OCI-LY1 (cell line): Measurements from ENCODE around the gene RND1.

Experiments used
- H2AFZ ChIP-seq: fragments of 200-600 bp; sonication (generic), shearing (Covaris generic); 2 replicates; pipeline ENCODE4 v1.6.0; 2014; ENCODE audit warnings: antibody characterized with exemption, mild to moderate bottlenecking, low read length
- H3F3A ChIP-seq: fragments of 200-600 bp; sonication (generic), shearing (Covaris generic); 2 replicates; pipeline ENCODE4 v1.6.0; 2014; ENCODE audit warnings: mild to moderate bottlenecking, antibody characterized with exemption, low read length, moderate library complexity; ENCODE audit not compliant: insufficient read depth
- H3K27ac ChIP-seq: fragments of 200-600 bp; sonication (generic); 2 replicates; pipeline ENCODE4 v1.5.1; 2014; ENCODE audit warnings: low read length, mixed run types, mild to moderate bottlenecking, low read depth; ENCODE audit not compliant: poor library complexity, severe bottlenecking
- H3K27me3 ChIP-seq: fragments of 200-600 bp; sonication (generic); 2 replicates; pipeline ENCODE4 v1.6.0; 2014; ENCODE audit warnings: antibody characterized with exemption, mild to moderate bottlenecking, low read length, moderate library complexity; ENCODE audit not compliant: insufficient read depth
- H3K36me3 ChIP-seq: fragments of 200-600 bp; sonication (generic); 2 replicates; pipeline ENCODE4 v1.6.1; 2014; ENCODE audit warnings: mild to moderate bottlenecking, antibody characterized with exemption, low read length, moderate library complexity, mixed read lengths; ENCODE audit not compliant: insufficient read depth
- H3K4me1 ChIP-seq: fragments of 200-600 bp; sonication (generic); 2 replicates; pipeline ENCODE4 v1.5.1; 2014; ENCODE audit warnings: mild to moderate bottlenecking, low read length, moderate library complexity; ENCODE audit not compliant: insufficient read depth, severe bottlenecking
- H3K4me2 ChIP-seq: fragments of 200-600 bp; sonication (generic), shearing (Covaris generic); 2 replicates; pipeline ENCODE4 v1.6.1; 2014; ENCODE audit warnings: low read length
- H3K4me3 ChIP-seq: fragments of 200-600 bp; sonication (generic); 2 replicates; pipeline ENCODE4 v1.5.1; 2014; ENCODE audit warnings: low read length, low read depth, mild to moderate bottlenecking, mixed read lengths; ENCODE audit not compliant: poor library complexity, severe bottlenecking
- H3K79me2 ChIP-seq: fragments of 200-600 bp; shearing (Covaris generic); 2 replicates; pipeline ENCODE4 v1.6.1; 2016; ENCODE audit warnings: mixed run types, low read length, mixed read lengths; ENCODE audit not compliant: insufficient read depth
- H3K9ac ChIP-seq: fragments of 200-600 bp; sonication (generic), shearing (Covaris generic); 2 replicates; pipeline ENCODE4 v1.6.1; 2014; ENCODE audit warnings: mild to moderate bottlenecking, low read length, mixed read lengths
- H3K9me2 ChIP-seq: fragments of 200-600 bp; sonication (generic), shearing (Covaris generic); 2 replicates; pipeline ENCODE4 v1.6.1; 2014; ENCODE audit warnings: low read depth, mild to moderate bottlenecking, low read length, mixed read lengths
- H3K9me3 ChIP-seq: fragments of 200-600 bp; shearing (Covaris generic); 2 replicates; pipeline ENCODE4 v1.6.1; 2014; ENCODE audit warnings: low read length, mixed read lengths
- H4K20me1 ChIP-seq: fragments of 200-600 bp; sonication (generic), shearing (Covaris generic); 2 replicates; pipeline ENCODE4 v1.6.0; 2016; ENCODE audit warnings: mild to moderate bottlenecking, low read length; ENCODE audit not compliant: insufficient read depth
- CTCF ChIP-seq: fragments of 200-600 bp; sonication (generic), shearing (Covaris generic); IDR thresholded peaks from 2 replicates; pipeline ENCODE4 v1.5.1; 2017; ENCODE audit warnings: mild to moderate bottlenecking, antibody characterized with exemption, low read length, moderate library complexity, mixed read lengths
- EZH2 ChIP-seq: fragments of 200-600 bp; sonication (generic), shearing (Covaris generic); IDR thresholded peaks from 2 replicates; pipeline ENCODE4 v1.8.0; 2017; ENCODE audit warnings: borderline replicate concordance, mixed run types, mild to moderate bottlenecking, antibody characterized with exemption, low read length, moderate library complexity, mixed read lengths

The RND1 gene

GRCh38 chr12:48838048-48838447, 27.6 kb downstream of the RND1 start:
- Histone ChIP-seq H3K27me3 (no peaks in the 10 kb centered on the region), H3K27ac (no peak overlapping the region)

GRCh38 chr12:48832321-48833060, 33.2 kb downstream of the RND1 start:
- no peaks in the 10 kb centered on the region for H3K79me2 ChIP-seq
- no peak overlapping the region for H3K27ac ChIP-seq
- H3K4me3 ChIP-seq: no peak overlapping the region
- H3K9ac ChIP-seq: no peak overlapping the region
- H4K20me1 ChIP-seq: no peaks in the 10 kb centered on the region
- H3K4me2 ChIP-seq: no peak overlapping the region
- H2AFZ ChIP-seq: no peak overlapping the region
- no peak for TF ChIP-seq EZH2
- no peak for TF ChIP-seq CTCF
- no peaks in the 10 kb centered on the region for H3K27me3 ChIP-seq
- H3K36me3 ChIP-seq: peaks cover 91% of the 10 kb centered on the region
- no peaks in the 10 kb centered on the region for H3F3A ChIP-seq
- no peaks in the 10 kb centered on the region for H3K9me3 ChIP-seq
- H3K9me2 ChIP-seq: no peaks in the 10 kb centered on the region
- no peaks in the 10 kb centered on the region for H3K4me1 ChIP-seq

More at GRCh38 chr12:48838048-48838447, 27.6 kb downstream of the RND1 start:
- Histone ChIP-seq H3K4me1 (no peaks in the 10 kb centered on the region), H3K9me3 (no peaks in the 10 kb centered on the region), H3K9ac (no peak overlapping the region), H3K4me2 (no peak overlapping the region), H3F3A (no peaks in the 10 kb centered on the region), H3K9me2 (no peaks in the 10 kb centered on the region), H3K4me3 (no peak overlapping the region), H3K36me3 (peaks cover 77% of the 10 kb centered on the region), H3K79me2 (no peaks in the 10 kb centered on the region), H4K20me1 (no peaks in the 10 kb centered on the region), H2AFZ (no peak overlapping the region)
- TF ChIP-seq EZH2: no peak
- no peak for TF ChIP-seq CTCF

GRCh38 chr12:48831257-48831656, 34.4 kb downstream of the RND1 start:
- Histone ChIP-seq H3K36me3 (peaks cover 82% of the 10 kb centered on the region), H3K9me3 (no peaks in the 10 kb centered on the region), H2AFZ (no peak overlapping the region), H3K4me1 (no peaks in the 10 kb centered on the region), H4K20me1 (no peaks in the 10 kb centered on the region), H3K4me3 (no peak overlapping the region), H3K9ac (no peak overlapping the region), H3K79me2 (no peaks in the 10 kb centered on the region), H3K4me2 (no peak overlapping the region), H3K27ac (no peak overlapping the region), H3K27me3 (no peaks in the 10 kb centered on the region), H3K9me2 (no peaks in the 10 kb centered on the region), H3F3A (no peaks in the 10 kb centered on the region)
- TF ChIP-seq EZH2: no peak
- no peak for TF ChIP-seq CTCF
